HEK293 (cell line): ENCODE measurements around the gene SF1.

ENCODE experiments used
- CTCF ChIA-PET: fragments of 350-600 bp; formaldehyde crosslinking; extraction: SDS; loops from one replicate; lab custom pipeline; 2021; ENCODE audit warnings: antibody characterized with exemption; lab: Yijun Ruan, JAX
- POLR2A ChIA-PET: fragments of 300-600 bp; formaldehyde crosslinking; extraction: SDS; loops from one replicate; lab custom pipeline; 2020; ENCODE audit warnings: antibody characterized with exemption, inconsistent platforms; lab: Yijun Ruan, JAX
- H3K27ac ChIP-seq: fragments of 200-500 bp; sonication (Bioruptor generic); 2 replicates; pipeline ENCODE4 v1.5.1; 2014; ENCODE audit warnings: low read depth, low read length, control low read depth, inconsistent platforms; ENCODE audit errors: extremely low read depth
- H3K36me3 ChIP-seq, 2 experiments: fragments of 200-500 bp in 1 of 2; sonication (Bioruptor generic) in 1 of 2; 1 replicate in 1 of 2; 2 replicates in 1 of 2; pipeline ENCODE4 v1.5.1; 2014 to 2017; ENCODE audit warnings: inconsistent platforms in 2 of 2, low read length in 2 of 2; ENCODE audit not compliant: control insufficient read depth in 2 of 2, insufficient read depth in 1 of 2
- H3K4me1 ChIP-seq: fragments of 200-500 bp; sonication (Bioruptor generic); 2 replicates; pipeline ENCODE4 v1.5.1; 2014; ENCODE audit warnings: mild to moderate bottlenecking, low read length, inconsistent platforms; ENCODE audit not compliant: control insufficient read depth, insufficient read depth
- H3K4me3 ChIP-seq: 2 replicates; pipeline ENCODE4 v1.5.1; 2011; ENCODE audit warnings: low read depth, mild to moderate bottlenecking, control low read depth, low read length, moderate library complexity
- H3K9me3 ChIP-seq: fragments of 200-500 bp; sonication (Bioruptor generic); 2 replicates; pipeline ENCODE4 v1.5.1; 2014; ENCODE audit warnings: low read depth, low read length, inconsistent platforms; ENCODE audit not compliant: control insufficient read depth, insufficient read depth
- FEZF1 ChIP-seq: fragments of 450-650 bp; formaldehyde crosslinking; IDR thresholded peaks from 2 replicates; pipeline ENCODE4 v1.5.1; 2016; ENCODE audit warnings: missing biosample characterization, missing genetic modification characterization
- INSM2 ChIP-seq: fragments of 450-650 bp; formaldehyde crosslinking; IDR thresholded peaks from 2 replicates; pipeline ENCODE4 v1.5.1; 2016; ENCODE audit warnings: missing biosample characterization, missing genetic modification characterization
- KLF1 ChIP-seq: fragments of 450-650 bp; formaldehyde crosslinking; IDR thresholded peaks from 2 replicates; pipeline ENCODE4 v1.5.1; 2016; ENCODE audit warnings: missing biosample characterization, missing genetic modification characterization
- KLF10 ChIP-seq: fragments of 450-650 bp; IDR thresholded peaks from 2 replicates; pipeline ENCODE4 v1.5.1; 2018; ENCODE audit warnings: missing biosample characterization, mild to moderate bottlenecking, missing genetic modification characterization
- MEIS1 ChIP-seq: sonication (generic); formaldehyde crosslinking; IDR thresholded peaks from 2 replicates; pipeline ENCODE4 v1.8.1; 2022; ENCODE audit warnings: missing genetic modification reagents, mild to moderate bottlenecking, borderline replicate concordance
- MZF1 ChIP-seq: fragments of 450-650 bp; formaldehyde crosslinking; IDR thresholded peaks from 2 replicates; pipeline ENCODE4 v1.5.1; 2017; ENCODE audit warnings: missing biosample characterization, missing genetic modification characterization, borderline replicate concordance
- PRDM4 ChIP-seq: fragments of 450-650 bp; formaldehyde crosslinking; IDR thresholded peaks from 2 replicates; pipeline ENCODE4 v1.5.1; 2017; ENCODE audit warnings: missing biosample characterization, missing genetic modification characterization
- TCF7L2 ChIP-seq: IDR thresholded peaks from 2 replicates; pipeline ENCODE4 v1.6.1; 2011; ENCODE audit warnings: low read depth, mild to moderate bottlenecking, inconsistent platforms, low read length, moderate library complexity, borderline replicate concordance
- ZBTB17 ChIP-seq: fragments of 450-650 bp; formaldehyde crosslinking; IDR thresholded peaks from 2 replicates; pipeline ENCODE4 v1.5.1; 2016; ENCODE audit warnings: missing biosample characterization, missing genetic modification characterization
- ZFP37 ChIP-seq: fragments of 450-650 bp; formaldehyde crosslinking; IDR thresholded peaks from 2 replicates; pipeline ENCODE4 v1.5.1; 2016; ENCODE audit warnings: missing biosample characterization, missing genetic modification characterization
- ZFP41 ChIP-seq: fragments of 450-650 bp; formaldehyde crosslinking; IDR thresholded peaks from 2 replicates; pipeline ENCODE4 v1.5.1; 2016; ENCODE audit warnings: missing biosample characterization, missing genetic modification characterization, borderline replicate concordance
- ZNF114 ChIP-seq: fragments of 450-650 bp; formaldehyde crosslinking; IDR thresholded peaks from 2 replicates; pipeline ENCODE4 v1.5.0; 2017; ENCODE audit warnings: missing biosample characterization, missing genetic modification characterization
- ZNF148 ChIP-seq: fragments of 450-650 bp; formaldehyde crosslinking; IDR thresholded peaks from 2 replicates; pipeline ENCODE4 v1.5.0; 2017; ENCODE audit warnings: missing biosample characterization, missing genetic modification characterization, borderline replicate concordance
- ZNF169 ChIP-seq: fragments of 450-650 bp; formaldehyde crosslinking; IDR thresholded peaks from 2 replicates; pipeline ENCODE4 v1.5.1; 2016; ENCODE audit warnings: missing biosample characterization, missing genetic modification characterization
- ZNF248 ChIP-seq: fragments of 450-650 bp; formaldehyde crosslinking; IDR thresholded peaks from 2 replicates; pipeline ENCODE4 v1.5.1; 2017; ENCODE audit warnings: missing biosample characterization, missing genetic modification characterization
- ZNF341 ChIP-seq: fragments of 450-650 bp; formaldehyde crosslinking; IDR thresholded peaks from 2 replicates; pipeline ENCODE4; 2016; ENCODE audit warnings: low read depth, missing biosample characterization, missing genetic modification characterization
- ZNF366 ChIP-seq: fragments of 450-650 bp; formaldehyde crosslinking; conservative IDR thresholded peaks from 2 replicates; pipeline ENCODE4 v1.5.1; 2016; ENCODE audit warnings: missing biosample characterization, missing genetic modification characterization
- ZNF391 ChIP-seq: fragments of 450-650 bp; formaldehyde crosslinking; IDR thresholded peaks from 2 replicates; pipeline ENCODE4 v1.5.1; 2016; ENCODE audit warnings: low read depth, missing biosample characterization, missing genetic modification characterization, borderline replicate concordance
- ZNF473 ChIP-seq: fragments of 450-650 bp; formaldehyde crosslinking; IDR thresholded peaks from 2 replicates; pipeline ENCODE4 v1.5.1; 2017; ENCODE audit warnings: missing biosample characterization, missing genetic modification characterization
- ZNF488 ChIP-seq: fragments of 450-650 bp; formaldehyde crosslinking; IDR thresholded peaks from 2 replicates; pipeline ENCODE4 v1.5.1; 2016; ENCODE audit warnings: missing biosample characterization, missing genetic modification characterization
- ZNF510 ChIP-seq: fragments of 450-650 bp; formaldehyde crosslinking; IDR thresholded peaks from 2 replicates; pipeline ENCODE4 v1.5.1; 2018; ENCODE audit warnings: mild to moderate bottlenecking, missing genetic modification characterization, missing biosample characterization; ENCODE audit not compliant: insufficient replicate concordance
- ZNF529 ChIP-seq: fragments of 450-650 bp; formaldehyde crosslinking; IDR thresholded peaks from 2 replicates; pipeline ENCODE4 v1.5.1; 2017; ENCODE audit warnings: missing genetic modification characterization, missing biosample characterization; ENCODE audit not compliant: insufficient replicate concordance
- ZNF555 ChIP-seq: fragments of 450-650 bp; formaldehyde crosslinking; conservative IDR thresholded peaks from 2 replicates; pipeline ENCODE4 v1.5.1; 2017; ENCODE audit warnings: missing biosample characterization, mild to moderate bottlenecking, missing genetic modification characterization, inconsistent platforms
- ZNF629 ChIP-seq: fragments of 450-650 bp; formaldehyde crosslinking; IDR thresholded peaks from 2 replicates; pipeline ENCODE4 v1.5.1; 2017; ENCODE audit warnings: missing biosample characterization, missing genetic modification characterization
- ZNF768 ChIP-seq: fragments of 450-650 bp; formaldehyde crosslinking; IDR thresholded peaks from 2 replicates; pipeline ENCODE4 v1.5.1; 2018; ENCODE audit warnings: missing biosample characterization, mild to moderate bottlenecking, missing genetic modification characterization
- ZNF776 ChIP-seq: fragments of 450-650 bp; formaldehyde crosslinking; IDR thresholded peaks from 2 replicates; pipeline ENCODE4 v1.5.0; 2017; ENCODE audit warnings: missing biosample characterization, missing genetic modification characterization, borderline replicate concordance
- ZSCAN16 ChIP-seq: fragments of 450-650 bp; formaldehyde crosslinking; IDR thresholded peaks from 2 replicates; pipeline ENCODE4 v1.5.1; 2016; ENCODE audit warnings: missing biosample characterization, missing genetic modification characterization

SF1 gene

GRCh38 chr11:64753019-64753379 is 25.3 kb downstream of the SF1 start (continued):
- TF ChIP-seq ZNF169 (tag by site-specific recombination) (no peak), PRDM4 (tag by site-specific recombination) (no peak), ZNF776 (tag by site-specific recombination) (no peak), KLF1 (no peak), ZNF555 (tag by site-specific recombination) (no peak), ZNF341 (no peak), ZFP41 (tag by site-specific recombination) (no peak)

GRCh38 chr11:64752175-64752970 is 26.0 kb downstream of the SF1 start:
- POLR2A ChIA-PET: interaction anchor here (0.6 to 0.7 kb wide), 2 partner anchors 26 to 581 kb away, joined by 3 read pairs; partner anchors contain the start of genes DPF2 and SF1
- H3K4me1 ChIP-seq: no peaks in the 10 kb centered on the region
- peaks cover 0 to 3% of the 10 kb centered on the region in 2 experiments; a peak in 1 of 3 replicates for H3K36me3 ChIP-seq
- no peak for TF ChIP-seq MZF1 (tag by site-specific recombination)
- TF ChIP-seq ZFP37: no peak
- TF ChIP-seq INSM2 (tag by site-specific recombination): no peak
- TF ChIP-seq FEZF1 (tag by site-specific recombination): no peak
- TF ChIP-seq MEIS1 (CRISPR knock-in tag): no peak
- no peak for TF ChIP-seq ZNF148
- no peak for TF ChIP-seq ZNF366 (tag by site-specific recombination)
- peak; percentile 65; the same call in 1 of the 2 replicates for TF ChIP-seq ZBTB17
- TF ChIP-seq ZNF391: no peak
- no peak overlapping the region for H3K4me3 ChIP-seq
- H3K27ac ChIP-seq: no peak overlapping the region
- H3K9me3 ChIP-seq: no peaks in the 10 kb centered on the region
- CTCF ChIA-PET: interaction anchor here (0.6 to 1.7 kb wide), 4 partner anchors 9 to 263 kb away, joined by 4 to 15 read pairs (median 4); partner anchors contain the start of gene RASGRP2

- Histone ChIP-seq H3K27ac (no peak overlapping the region), H3K4me3 (no peak overlapping the region), H3K36me3 (peaks cover 0 to 3% of the 10 kb centered on the region in 2 experiments; a peak in 1 of 3 replicates), H3K9me3 (no peaks in the 10 kb centered on the region), H3K4me1 (no peaks in the 10 kb centered on the region)
- POLR2A ChIA-PET: interaction anchor here (0.6 kb wide), 1 partner anchor 582 kb away, joined by 3 read pairs; the partner anchor contains the start of gene DPF2
- CTCF ChIA-PET: interaction anchor here (0.6 to 1.7 kb wide), 5 partner anchors 8 to 262 kb away, joined by 3 to 15 read pairs (median 4); partner anchors contain the start of gene RASGRP2
- TF ChIP-seq ZNF529: no peak
- no peak for TF ChIP-seq ZNF248 (tag by site-specific recombination)
- TF ChIP-seq ZNF114 (tag by site-specific recombination): no peak
- no peak for TF ChIP-seq TCF7L2
- TF ChIP-seq ZSCAN16 (tag by site-specific recombination): no peak
- TF ChIP-seq ZNF629: no peak
- no peak for TF ChIP-seq ZNF510
- no peak for TF ChIP-seq ZNF488
- TF ChIP-seq ZNF768: no peak
- no peak for TF ChIP-seq ZNF473 (tag by site-specific recombination)
- no peak for TF ChIP-seq KLF10 (tag by site-specific recombination)
Observed at GRCh38 chr11:64751580-64751979, 26.8 kb downstream of the SF1 start.
